ENCODE measurements around the gene ZNF148.

GRCh38 chr3:125287248-125287647, 87.9 kb downstream of the ZNF148 start:
- TF ChIP-seq SUZ12 (IDR thresholded peaks at IDR 0.05; ENCODE audit: extremely low read depth, insufficient read depth, insufficient read length) (no peak), YY1 (IDR thresholded peaks at IDR 0.05; ENCODE audit: insufficient read depth, insufficient read length) (no peak)
